Measurements from ENCODE around the gene ENTREP3. TPM values are rescaled to one million over a fixed set of nuclear protein-coding genes. Genes with fewer than 3 reads are reported as not detected.

ENTREP3 gene
- total and polyA plus RNA-seq, 8 donors = 2.8 to 77.9 (median 15.7) TPM

DNA sequence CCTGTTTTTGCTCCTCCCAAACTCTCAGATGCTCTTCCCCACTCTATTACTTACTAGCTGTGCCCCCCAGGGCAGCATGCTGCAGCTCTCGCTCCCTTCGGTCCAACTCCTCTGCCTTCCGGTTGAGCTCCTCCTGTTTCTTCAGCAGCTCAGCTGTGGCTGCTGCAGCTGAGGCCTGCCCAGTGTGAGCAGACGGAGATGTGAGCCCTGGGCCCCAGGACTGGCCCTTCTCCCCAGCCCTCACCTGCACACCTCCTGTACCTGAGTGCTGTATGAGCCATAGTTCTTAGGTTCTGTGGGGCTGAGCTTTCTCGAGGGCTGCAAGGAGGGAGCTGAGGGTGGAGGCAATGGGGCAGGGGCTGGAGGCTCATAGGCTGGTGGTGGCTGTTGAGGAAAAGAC is 5.0 kb upstream of the ENTREP3 start:
- Histone ChIP-seq H3K9me3 (no peaks in the 10 kb centered on the region), H3K36me3 (peaks cover 41 to 70% (median 64%) of the 10 kb centered on the region in 4 donors), H3K4me3 (no peak overlapping the region), H3K27me3 (no peaks in the 10 kb centered on the region), H3K27ac (peak overlapping the region in 1 of 5 donors; percentile 14), H3K4me1 (peaks cover 20 to 40% (median 34%) of the 10 kb centered on the region in 4 donors)
- DNase-seq = no peak
- 85 to 94% (median 93%) methylated on average over 5 of the region's 5 CpGs for WGBS, 5 donors
- intact Hi-C loops (cut with DNase I; ENCODE audit: low total_unique reads) = no loop called here
- TF ChIP-seq POLR2A (IDR thresholded peaks at IDR 0.05) = no peak
- no peak for TF ChIP-seq POLR2AphosphoS5 (IDR thresholded peaks at IDR 0.05)
- TF ChIP-seq EP300 (IDR thresholded peaks at IDR 0.05) = no peak
- TF ChIP-seq, protein P1, sequence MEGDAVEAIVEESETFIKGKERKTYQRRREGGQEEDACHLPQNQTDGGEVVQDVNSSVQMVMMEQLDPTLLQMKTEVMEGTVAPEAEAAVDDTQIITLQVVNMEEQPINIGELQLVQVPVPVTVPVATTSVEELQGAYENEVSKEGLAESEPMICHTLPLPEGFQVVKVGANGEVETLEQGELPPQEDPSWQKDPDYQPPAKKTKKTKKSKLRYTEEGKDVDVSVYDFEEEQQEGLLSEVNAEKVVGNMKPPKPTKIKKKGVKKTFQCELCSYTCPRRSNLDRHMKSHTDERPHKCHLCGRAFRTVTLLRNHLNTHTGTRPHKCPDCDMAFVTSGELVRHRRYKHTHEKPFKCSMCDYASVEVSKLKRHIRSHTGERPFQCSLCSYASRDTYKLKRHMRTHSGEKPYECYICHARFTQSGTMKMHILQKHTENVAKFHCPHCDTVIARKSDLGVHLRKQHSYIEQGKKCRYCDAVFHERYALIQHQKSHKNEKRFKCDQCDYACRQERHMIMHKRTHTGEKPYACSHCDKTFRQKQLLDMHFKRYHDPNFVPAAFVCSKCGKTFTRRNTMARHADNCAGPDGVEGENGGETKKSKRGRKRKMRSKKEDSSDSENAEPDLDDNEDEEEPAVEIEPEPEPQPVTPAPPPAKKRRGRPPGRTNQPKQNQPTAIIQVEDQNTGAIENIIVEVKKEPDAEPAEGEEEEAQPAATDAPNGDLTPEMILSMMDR (IDR thresholded peaks at IDR 0.05) = no peak

DNA sequence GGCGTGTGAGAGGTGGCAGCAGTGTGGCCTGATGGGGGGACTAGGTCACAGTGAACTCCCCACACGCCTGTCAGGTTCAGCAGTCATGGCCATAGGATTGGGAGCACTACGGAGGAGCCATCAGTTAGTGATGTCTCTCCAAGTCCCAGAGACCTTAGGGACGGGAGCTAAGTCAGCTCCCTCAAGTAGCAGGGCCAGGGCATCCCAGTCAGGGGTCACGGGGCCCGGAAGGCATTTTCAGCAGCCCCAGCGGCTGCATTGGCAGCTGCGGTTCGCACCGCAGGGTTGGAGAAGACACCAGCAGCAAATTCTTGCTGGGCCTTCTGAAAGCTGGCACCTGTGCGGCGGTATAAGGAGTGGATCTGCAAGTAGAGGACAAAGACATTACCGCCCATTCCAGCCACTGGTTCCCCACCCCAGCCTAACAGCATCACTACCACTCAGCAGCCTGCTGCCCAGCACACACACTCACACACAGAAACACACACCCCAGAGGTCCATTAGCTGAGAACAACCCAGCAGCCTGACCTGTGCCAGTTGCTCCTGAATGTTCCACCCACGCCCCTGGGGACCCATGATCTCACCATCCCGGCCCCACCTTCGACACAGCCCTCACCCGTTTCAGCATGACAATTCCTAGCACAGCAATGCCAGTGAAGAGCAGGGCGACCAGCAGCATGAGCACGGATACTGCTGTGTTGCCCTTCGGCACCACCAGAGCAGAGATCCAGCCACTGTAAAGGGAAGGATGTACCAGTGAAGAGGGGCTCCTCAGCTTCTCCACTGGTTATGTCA is 972 bp upstream of the ENTREP3 start:
- Histone ChIP-seq H3K4me3 (peak overlapping the region; percentile 80 to 94 (median 90)), H3K4me1 (peaks cover 29 to 48% (median 43%) of the 10 kb centered on the region in 4 donors), H3K9me3 (no peaks in the 10 kb centered on the region), H3K36me3 (peaks cover 18 to 46% (median 40%) of the 10 kb centered on the region in 4 donors), H3K27ac (peak overlapping the region; percentile 93 to 98 (median 96)), H3K27me3 (no peaks in the 10 kb centered on the region)
- DNase-seq = no peak
- intact Hi-C loops (cut with DNase I; ENCODE audit: low total_unique reads) = loop anchor here (10.0 kb wide), 1 partner anchor 339 kb away; no protein-coding TSS in a partner anchor
- TF ChIP-seq, protein P1 (IDR thresholded peaks at IDR 0.05) = no peak
- TF ChIP-seq EP300 (IDR thresholded peaks at IDR 0.05) = no peak
- TF ChIP-seq POLR2A (IDR thresholded peaks at IDR 0.05) = no peak
- no peak for TF ChIP-seq POLR2AphosphoS5 (IDR thresholded peaks at IDR 0.05)
- 69 to 76% (median 71%) methylated on average over 17 to 20 of the region's 20 CpGs for WGBS, 5 donors

DNA sequence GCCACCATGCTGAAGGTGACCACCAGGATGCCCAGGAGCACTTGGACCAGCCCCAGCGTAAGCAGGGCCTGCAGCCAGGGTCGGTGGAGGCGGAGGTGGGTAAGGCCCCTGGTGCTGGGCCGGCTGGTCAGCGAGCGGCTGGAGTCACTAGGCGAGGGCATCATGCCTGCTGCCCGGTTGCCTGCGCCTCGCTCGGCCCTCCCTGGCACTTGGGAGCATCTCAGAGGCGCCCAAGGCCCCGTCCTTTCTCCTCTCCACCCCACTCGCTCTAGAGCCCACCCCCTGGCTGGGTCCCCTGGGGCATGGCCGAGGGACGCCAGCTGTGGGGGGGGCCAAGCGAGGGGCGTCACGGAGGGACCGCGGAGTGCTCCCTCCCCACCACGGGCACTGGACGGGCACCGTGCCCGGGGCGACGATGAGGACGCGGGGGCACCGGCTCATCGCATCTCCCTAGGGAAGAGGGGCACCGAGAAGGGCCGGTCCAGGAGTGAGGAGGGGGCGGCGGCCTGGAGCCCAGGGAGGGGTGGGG is 505 bp downstream of the ENTREP3 start:
- peak overlapping the region; percentile 93 to 98 (median 96) for H3K27ac ChIP-seq
- peaks cover 14 to 38% (median 32%) of the 10 kb centered on the region in 4 donors for H3K36me3 ChIP-seq
- peak overlapping the region; percentile 80 to 94 (median 90) for H3K4me3 ChIP-seq
- TF ChIP-seq EP300 (IDR thresholded peaks at IDR 0.05) (no peak), POLR2AphosphoS5 (IDR thresholded peaks at IDR 0.05) (no peak), POLR2A (IDR thresholded peaks at IDR 0.05) (no peak)
- TF ChIP-seq, protein P1 (IDR thresholded peaks at IDR 0.05) = no peak
- 1 to 4% (median 2%) methylated on average over 14 to 35 of the region's 35 CpGs for WGBS, 5 donors
- intact Hi-C loops (cut with DNase I; ENCODE audit: low total_unique reads) = loop anchor here (10.0 kb wide), 1 partner anchor 340 kb away; no protein-coding TSS in a partner anchor
- peaks cover 34 to 48% (median 42%) of the 10 kb centered on the region in 4 donors for H3K4me1 ChIP-seq
- peak in 1 of 2 donors; percentile 68 for DNase-seq
- no peaks in the 10 kb centered on the region for H3K9me3 ChIP-seq
- H3K27me3 ChIP-seq = no peaks in the 10 kb centered on the region

DNA sequence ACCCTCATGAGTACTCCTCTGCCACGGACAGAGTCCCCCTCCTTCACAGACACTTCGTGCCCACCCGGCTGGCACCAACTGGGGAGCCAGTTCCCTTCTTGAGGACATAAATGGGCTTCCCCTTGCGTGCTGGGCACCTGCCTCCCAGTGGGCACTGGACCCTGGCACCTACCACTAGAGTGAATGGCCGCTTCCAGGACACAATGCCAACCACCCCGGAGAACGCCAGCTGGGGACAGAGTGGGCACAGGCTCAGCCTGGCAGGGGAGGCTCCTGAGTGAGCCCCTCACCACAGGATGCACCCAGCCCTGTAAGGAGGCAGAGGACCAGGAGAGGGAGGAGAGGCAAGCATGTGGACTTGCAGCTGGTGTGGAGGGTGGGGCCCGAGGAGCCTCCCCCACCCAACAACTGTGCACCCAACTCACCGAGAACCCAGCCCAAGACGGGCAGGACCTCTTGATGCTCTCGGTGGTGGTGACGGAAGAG is 1.0 kb downstream of the ENTREP3 start:
- H3K4me3 ChIP-seq = peak overlapping the region; percentile 80 to 94 (median 90)
- no peak for DNase-seq
- peak overlapping the region in 4 of 5 donors; percentile 32 to 98 (median 94) for H3K27ac ChIP-seq
- H3K27me3 ChIP-seq = no peaks in the 10 kb centered on the region
- H3K9me3 ChIP-seq = no peaks in the 10 kb centered on the region
- intact Hi-C loops (cut with DNase I; ENCODE audit: low total_unique reads) = loop anchor here (10.0 kb wide), 1 partner anchor 341 kb away; no protein-coding TSS in a partner anchor
- WGBS, 5 donors = 22 to 48% (median 35%) methylated on average over 6 to 12 of the region's 12 CpGs
- TF ChIP-seq, protein P1 (IDR thresholded peaks at IDR 0.05) = no peak
- TF ChIP-seq EP300 (IDR thresholded peaks at IDR 0.05) (no peak), POLR2AphosphoS5 (IDR thresholded peaks at IDR 0.05) (no peak), POLR2A (IDR thresholded peaks at IDR 0.05) (no peak)
- H3K4me1 ChIP-seq = peaks cover 34 to 48% (median 42%) of the 10 kb centered on the region in 4 donors
- peaks cover 14 to 33% (median 27%) of the 10 kb centered on the region in 4 donors for H3K36me3 ChIP-seq

Data from stomach (tissue), 9 donors.